ENCODE results near the gene ALDH1B1. TPM values are rescaled to one million over a fixed set of nuclear protein-coding genes. Genes with fewer than 3 reads are reported as not detected.

ALDH1B1 gene
- total and polyA plus RNA-seq, 9 of the 15 experiments (the other 6 are each of a cell fraction or from before 2014, with no cell fraction given): 8.6 to 46.5 (median 30.8) TPM

GRCh38 chr9:38358390-38359296 lies 33.9 kb upstream of the ALDH1B1 start:
- H4K20me1 ChIP-seq (replicated peaks; ENCODE audit: control insufficient read depth, insufficient read depth, low read length): peaks cover 9% of the 10 kb centered on the region; the same call in 1 of the 2 replicates
- no peak overlapping the region for H3K27ac ChIP-seq (ENCODE audit: extremely low read depth, low read depth, low read length)
- H3K4me1 ChIP-seq (replicated peaks in 1 of 2; ENCODE audit: control insufficient read depth in 2 of 2, insufficient read depth in 2 of 2, low read length in 2 of 2): peaks cover 0 to 4% of the 10 kb centered on the region in 2 experiments; a peak in 2 of 5 replicates
- no peaks in the 10 kb centered on the region for H3K79me2 ChIP-seq (ENCODE audit: control insufficient read depth, insufficient read depth, low read length)
- no peak overlapping the region for H3K4me2 ChIP-seq (ENCODE audit: insufficient read depth, low read length)
- in situ Hi-C loops (cut with MboI): loop anchor here (5.0 to 25.0 kb wide), 3 partner anchors 451 to 871 kb away; partner anchors contain the start of gene POLR1E
- ChIA-PET POLR2A (interaction anchor here (0.7 to 1.5 kb wide), 2 partner anchors 8 to 271 kb away, joined by 3 read pairs; no protein-coding TSS in a partner anchor), CTCF (ENCODE audit: low intra/inter-chr PET ratio) (no interaction called here)
- H3K9me1 ChIP-seq (ENCODE audit: control insufficient read depth, insufficient read depth, low read length): no peaks in the 10 kb centered on the region
- DNase-seq (ENCODE audit: extremely low read depth in 1 of 4, low spot score in 3 of 4): no peak
- whole genome bisulfite sequencing (ENCODE audit: insufficient coverage, low coverage, missing lambda C conversion rate): 2% methylated on average over 9 of the region's 9 CpGs
- H3K9me3 ChIP-seq (replicated peaks; ENCODE audit: control insufficient read depth, insufficient read depth, low read depth, low read length): no peaks in the 10 kb centered on the region
- intact Hi-C loops (cut with micrococcal nuclease): no loop called here
- BruUV-seq (replicated peaks): no TSS peak
- no peak overlapping the region for H3K4me3 ChIP-seq
- no peak overlapping the region for H3K9ac ChIP-seq (ENCODE audit: insufficient read depth in 1 of 2, low read depth in 2 of 2, low read length in 2 of 2)
- no peak overlapping the region for H2AFZ ChIP-seq (ENCODE audit: low read depth, low read length)
- no peaks in the 10 kb centered on the region for H3K36me3 ChIP-seq (ENCODE audit: control insufficient read depth, insufficient read depth, low read length)
- peaks cover 13 to 25% of the 10 kb centered on the region in 2 experiments for H3K27me3 ChIP-seq (ENCODE audit: control insufficient read depth in 2 of 2, insufficient read depth in 2 of 2, low read length in 2 of 2)
- no peak for FAIRE-seq
- ATAC-seq: no peak
- TF ChIP-seq ZNF445 (CRISPR knock-in tag; IDR thresholded peaks at IDR 0.05; ENCODE audit: low read depth) (no peak), HINFP (tag; conservative IDR thresholded peaks at IDR 0.05; ENCODE audit: low read depth) (no peak), HMGXB4 (CRISPR knock-in tag; IDR thresholded peaks at IDR 0.05) (no peak), RREB1 (CRISPR knock-in tag; IDR thresholded peaks at IDR 0.05) (no peak), PCBP2 (IDR thresholded peaks at IDR 0.05; ENCODE audit: low read depth, low read length, poor library complexity, severe bottlenecking) (no peak), WHSC1 (IDR thresholded peaks at IDR 0.05; ENCODE audit: low read length) (no peak), HDAC8 (tag; IDR thresholded peaks at IDR 0.05) (no peak), MBD2 (IDR thresholded peaks at IDR 0.05; ENCODE audit: borderline replicate concordance, low read depth) (no peak), CBX1 (IDR thresholded peaks at IDR 0.05; ENCODE audit: low read depth) (no peak)
